Astrocyte (in vitro differentiated cells and primary cell): Measurements from ENCODE around the gene GMPR. TPM values are rescaled to one million over a fixed set of nuclear protein-coding genes. Genes with fewer than 3 reads are reported as not detected.

Experiments used
- DNase-seq: peaks from one replicate; pipeline ENCODE4 v3.0.0-alpha.2; 2010; ENCODE audit warnings: low read depth
- FAIRE-seq: peaks from 2 replicates; lab custom pipeline; 2011; peaks lifted over from hg19 to GRCh38; lab: Jason Lieb, UNC
- H2AFZ ChIP-seq: 2 replicates; pipeline ENCODE4 v1.6.0; 2012; ENCODE audit warnings: low read depth, low read length, inconsistent platforms
- H3K27ac ChIP-seq: 2 replicates; pipeline ENCODE4 v1.5.1; 2011; ENCODE audit warnings: low read depth, low read length, inconsistent platforms
- H3K27me3 ChIP-seq: 2 replicates; pipeline ENCODE4 v1.6.0; 2011; ENCODE audit warnings: low read length, inconsistent platforms; ENCODE audit not compliant: insufficient read depth
- H3K36me3 ChIP-seq: 2 replicates; pipeline ENCODE4 v1.5.1; 2011; ENCODE audit warnings: low read length, inconsistent platforms; ENCODE audit not compliant: insufficient read depth
- H3K4me1 ChIP-seq: 2 replicates; pipeline ENCODE4 v1.5.1; 2011; ENCODE audit warnings: low read length, inconsistent platforms; ENCODE audit not compliant: insufficient read depth
- H3K4me2 ChIP-seq: 2 replicates; pipeline ENCODE4 v1.6.0; 2012; ENCODE audit warnings: low read length, inconsistent platforms
- H3K4me3 ChIP-seq: 2 replicates; pipeline ENCODE4 v1.5.1; 2011; ENCODE audit warnings: low read depth, mild to moderate bottlenecking, low read length, inconsistent platforms; ENCODE audit not compliant: insufficient read depth
- H3K79me2 ChIP-seq: 2 replicates; pipeline ENCODE4 v1.6.0; 2012; ENCODE audit warnings: mild to moderate bottlenecking, low read length, inconsistent platforms; ENCODE audit not compliant: insufficient read depth
- H3K9ac ChIP-seq: 2 replicates; pipeline ENCODE4 v1.6.0; 2012; ENCODE audit warnings: mild to moderate bottlenecking, low read length, inconsistent platforms
- H3K9me3 ChIP-seq: 2 replicates; pipeline ENCODE4 v1.5.1; 2012; ENCODE audit warnings: low read depth, mild to moderate bottlenecking, low read length, inconsistent platforms; ENCODE audit not compliant: insufficient read depth
- H4K20me1 ChIP-seq: 2 replicates; pipeline ENCODE4 v1.6.0; 2012; ENCODE audit warnings: low read length, inconsistent platforms; ENCODE audit not compliant: insufficient read depth
- H3K27ac Mint-ChIP-seq: one replicate; pipeline ENCODE4 v1.8.0; 2021; ENCODE audit warnings: mild to moderate bottlenecking, mixed read lengths; ENCODE audit not compliant: unreplicated experiment
- H3K27me3 Mint-ChIP-seq: one replicate; pipeline ENCODE4 v1.8.0; 2021; ENCODE audit warnings: low read depth, mixed read lengths; ENCODE audit not compliant: unreplicated experiment
- H3K36me3 Mint-ChIP-seq: one replicate; pipeline ENCODE4 v1.8.0; 2021; ENCODE audit warnings: low read depth, mixed read lengths; ENCODE audit not compliant: unreplicated experiment
- H3K4me1 Mint-ChIP-seq: one replicate; pipeline ENCODE4 v1.8.0; 2021; ENCODE audit warnings: low read depth, mixed read lengths; ENCODE audit not compliant: unreplicated experiment
- H3K4me3 Mint-ChIP-seq: one replicate; pipeline ENCODE4 v1.8.0; 2021; ENCODE audit warnings: mild to moderate bottlenecking, moderate library complexity, mixed read lengths; ENCODE audit not compliant: unreplicated experiment
- H3K9me3 Mint-ChIP-seq: one replicate; pipeline ENCODE4 v1.8.0; 2021; ENCODE audit warnings: mild to moderate bottlenecking, mixed read lengths; ENCODE audit not compliant: unreplicated experiment
- EZH2 ChIP-seq: IDR thresholded peaks from 2 replicates; pipeline ENCODE4 v1.6.1; 2012; ENCODE audit warnings: mild to moderate bottlenecking, low read length, inconsistent platforms; ENCODE audit not compliant: insufficient read depth
- total RNA-seq: library from RNA; stranded (reverse); gene quantifications from 2 replicates; pipeline ENCODE4 v1.2.1, GENCODE V29; 2021
- TF ChIP-seq, protein P1 (sequence below): IDR thresholded peaks from 2 replicates; pipeline ENCODE4 v1.5.1; 2011; ENCODE audit warnings: low read depth, mild to moderate bottlenecking, inconsistent platforms, low read length, moderate library complexity; ENCODE audit not compliant: insufficient read depth

Gene GMPR
- total RNA-seq, 1 donor from 2014 or later: 2.0 TPM

DNA sequence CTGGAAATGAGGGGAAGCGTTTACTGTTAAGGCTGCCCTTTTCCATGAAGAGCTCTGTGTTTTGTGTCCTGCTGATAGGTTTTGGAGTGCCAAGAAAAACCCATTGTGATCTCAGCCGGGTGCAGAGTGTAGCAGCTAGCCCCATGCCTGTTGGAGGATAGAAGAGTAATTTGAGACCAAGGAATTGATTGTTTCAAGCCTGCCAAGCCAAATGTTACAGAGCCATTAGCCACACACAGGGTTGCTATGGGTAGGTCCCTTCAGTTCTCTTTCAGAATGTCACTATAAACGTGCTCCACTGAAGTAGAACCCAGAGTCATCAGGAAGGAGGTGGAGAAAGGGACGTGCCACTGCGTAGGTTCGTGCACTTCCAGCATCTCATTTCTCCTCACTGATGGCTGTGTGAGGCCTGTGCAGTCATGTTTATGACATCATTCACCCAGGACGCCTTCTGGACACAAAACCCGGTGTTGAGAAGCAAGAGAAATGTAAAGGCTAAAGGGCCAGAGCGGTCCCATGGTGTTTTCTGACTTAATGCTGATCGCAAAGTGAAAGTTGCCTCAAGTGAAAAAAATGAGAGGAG lies 6.6 kb downstream of the GMPR start:
- H3K4me1 ChIP-seq: peaks cover 19% of the 10 kb centered on the region
- H3K27ac ChIP-seq: no peak overlapping the region
- Mint-ChIP-seq H3K4me1 (peaks cover 7% of the 10 kb centered on the region), H3K27me3 (peaks cover 22% of the 10 kb centered on the region), H3K36me3 (peaks cover 5% of the 10 kb centered on the region), H3K4me3 (no peak overlapping the region), H3K27ac (no peak overlapping the region), H3K9me3 (no peaks in the 10 kb centered on the region)
- H3K79me2 ChIP-seq: no peaks in the 10 kb centered on the region
- H3K9me3 ChIP-seq: no peaks in the 10 kb centered on the region
- peak overlapping the region; percentile 32 for H3K4me2 ChIP-seq
- DNase-seq: peak; percentile 46
- H3K4me3 ChIP-seq: no peak overlapping the region
- H2AFZ ChIP-seq: peak overlapping the region; percentile 32
- no peak for TF ChIP-seq EZH2
- TF ChIP-seq, protein P1, sequence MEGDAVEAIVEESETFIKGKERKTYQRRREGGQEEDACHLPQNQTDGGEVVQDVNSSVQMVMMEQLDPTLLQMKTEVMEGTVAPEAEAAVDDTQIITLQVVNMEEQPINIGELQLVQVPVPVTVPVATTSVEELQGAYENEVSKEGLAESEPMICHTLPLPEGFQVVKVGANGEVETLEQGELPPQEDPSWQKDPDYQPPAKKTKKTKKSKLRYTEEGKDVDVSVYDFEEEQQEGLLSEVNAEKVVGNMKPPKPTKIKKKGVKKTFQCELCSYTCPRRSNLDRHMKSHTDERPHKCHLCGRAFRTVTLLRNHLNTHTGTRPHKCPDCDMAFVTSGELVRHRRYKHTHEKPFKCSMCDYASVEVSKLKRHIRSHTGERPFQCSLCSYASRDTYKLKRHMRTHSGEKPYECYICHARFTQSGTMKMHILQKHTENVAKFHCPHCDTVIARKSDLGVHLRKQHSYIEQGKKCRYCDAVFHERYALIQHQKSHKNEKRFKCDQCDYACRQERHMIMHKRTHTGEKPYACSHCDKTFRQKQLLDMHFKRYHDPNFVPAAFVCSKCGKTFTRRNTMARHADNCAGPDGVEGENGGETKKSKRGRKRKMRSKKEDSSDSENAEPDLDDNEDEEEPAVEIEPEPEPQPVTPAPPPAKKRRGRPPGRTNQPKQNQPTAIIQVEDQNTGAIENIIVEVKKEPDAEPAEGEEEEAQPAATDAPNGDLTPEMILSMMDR: no peak
- no peaks in the 10 kb centered on the region for H4K20me1 ChIP-seq
- no peaks in the 10 kb centered on the region for H3K36me3 ChIP-seq
- no peaks in the 10 kb centered on the region for H3K27me3 ChIP-seq
- no peak overlapping the region for H3K9ac ChIP-seq
- FAIRE-seq: no peak

DNA sequence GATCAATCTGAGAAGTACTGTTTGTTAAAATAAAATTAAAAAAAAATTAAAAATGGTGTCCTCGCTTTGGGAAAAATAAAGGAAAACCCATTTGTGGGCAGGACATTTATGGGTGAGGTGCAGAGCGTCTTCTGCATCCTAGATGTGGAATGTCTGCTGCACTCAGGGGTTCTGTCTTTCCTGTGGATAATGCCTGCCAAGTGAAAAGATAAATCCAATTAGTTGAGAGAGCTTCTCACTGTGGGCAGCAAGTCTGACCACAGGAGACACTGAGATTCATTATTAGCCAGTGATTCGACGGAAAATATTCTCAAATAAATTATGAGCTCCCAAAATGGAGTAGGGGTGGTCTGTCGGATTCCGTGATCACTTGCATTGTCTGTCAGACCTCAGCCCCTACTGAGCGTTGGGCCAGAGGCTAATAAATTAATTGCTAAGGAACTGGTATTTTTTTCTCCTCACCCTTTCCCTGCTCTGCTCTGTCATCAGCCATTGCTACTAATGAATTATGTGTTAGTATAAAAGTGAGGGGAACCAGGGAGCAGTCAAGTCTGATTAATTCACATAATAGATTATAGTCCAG lies 10.0 kb downstream of the GMPR start:
- Mint-ChIP-seq H3K27me3 (peaks cover 14% of the 10 kb centered on the region), H3K9me3 (no peaks in the 10 kb centered on the region), H3K36me3 (peaks cover 5% of the 10 kb centered on the region), H3K4me3 (no peak overlapping the region), H3K27ac (no peak overlapping the region), H3K4me1 (peaks cover 6% of the 10 kb centered on the region)
- Histone ChIP-seq H3K79me2 (no peaks in the 10 kb centered on the region), H3K27ac (no peak overlapping the region), H3K36me3 (no peaks in the 10 kb centered on the region), H3K4me1 (peaks cover 10% of the 10 kb centered on the region), H3K4me3 (no peak overlapping the region), H3K9ac (no peak overlapping the region), H2AFZ (no peak overlapping the region), H3K9me3 (no peaks in the 10 kb centered on the region), H3K4me2 (no peak overlapping the region), H3K27me3 (no peaks in the 10 kb centered on the region), H4K20me1 (no peaks in the 10 kb centered on the region)
- no peak for DNase-seq
- FAIRE-seq: no peak
- TF ChIP-seq, protein P1: no peak
- TF ChIP-seq EZH2: no peak

DNA sequence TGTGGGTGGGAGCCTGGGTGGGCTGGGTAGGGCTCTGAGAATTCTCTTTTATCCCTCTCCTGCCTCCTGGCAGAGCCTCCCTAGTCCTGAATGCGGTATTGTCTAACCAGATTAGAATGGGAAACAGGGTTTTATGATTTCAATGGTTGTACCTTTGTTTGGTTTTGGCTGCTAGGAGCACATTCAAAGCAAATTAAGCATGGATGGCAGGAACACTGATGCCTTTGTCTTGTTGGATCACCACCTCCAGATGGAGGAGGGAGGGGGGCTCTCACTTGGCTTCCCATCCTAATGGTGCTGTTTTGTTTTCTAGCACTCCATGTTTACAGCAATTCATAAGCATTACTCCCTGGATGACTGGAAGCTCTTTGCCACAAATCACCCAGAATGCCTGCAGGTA lies 11.6 kb downstream of the GMPR start:
- H3K27me3 ChIP-seq: no peaks in the 10 kb centered on the region
- H3K4me1 Mint-ChIP-seq: peaks cover 1% of the 10 kb centered on the region

More for the DNA sequence above, 11.6 kb downstream of the GMPR start:
- TF ChIP-seq EZH2: no peak
- TF ChIP-seq, protein P1: no peak
- Histone ChIP-seq H3K27ac (no peak overlapping the region), H3K9me3 (no peaks in the 10 kb centered on the region), H3K4me2 (no peak overlapping the region), H3K79me2 (no peaks in the 10 kb centered on the region), H3K4me1 (peaks cover 1% of the 10 kb centered on the region), H3K4me3 (no peak overlapping the region), H2AFZ (no peak overlapping the region), H4K20me1 (no peaks in the 10 kb centered on the region), H3K36me3 (no peaks in the 10 kb centered on the region), H3K9ac (no peak overlapping the region)
- no peaks in the 10 kb centered on the region for H3K9me3 Mint-ChIP-seq
- peaks cover 5% of the 10 kb centered on the region for H3K36me3 Mint-ChIP-seq
- no peak for FAIRE-seq
- no peak overlapping the region for H3K4me3 Mint-ChIP-seq
- no peak overlapping the region for H3K27ac Mint-ChIP-seq
- DNase-seq: no peak
- peaks cover 11% of the 10 kb centered on the region for H3K27me3 Mint-ChIP-seq
